ENCODE results near the gene GAPVD1. TPM values are rescaled to one million over a fixed set of nuclear protein-coding genes. Genes with fewer than 3 reads are reported as not detected.

The GAPVD1 gene
- total RNA-seq, 1 donor from 2014 or later, result 56.5 TPM

Other genes starting within 250 kb of the GAPVD1 start
- 7.8 and 8.6 TPM in 2 replicates for gene SCAI, start 118.3 kb upstream of the GAPVD1 start, total RNA-seq
- gene PPP6C, start 72.0 kb upstream of the GAPVD1 start, total RNA-seq, result 34.9 and 37.9 TPM in 2 replicates
- 20.2 and 20.7 TPM in 2 replicates for gene RABEPK, start 61.3 kb upstream of the GAPVD1 start, total RNA-seq
- gene HSPA5, start 20.5 kb upstream of the GAPVD1 start, total RNA-seq, result 282 and 300 TPM in 2 replicates